GM21529 (cell line): ENCODE results near the gene CDHR5.

ENCODE experiments used
- ATAC-seq: cut with Tn5 transposase; IDR thresholded peaks from one replicate; pipeline ENCODE4 v1.9.1; 2021; ENCODE audit not compliant: unreplicated experiment

CDHR5 gene

DNA sequence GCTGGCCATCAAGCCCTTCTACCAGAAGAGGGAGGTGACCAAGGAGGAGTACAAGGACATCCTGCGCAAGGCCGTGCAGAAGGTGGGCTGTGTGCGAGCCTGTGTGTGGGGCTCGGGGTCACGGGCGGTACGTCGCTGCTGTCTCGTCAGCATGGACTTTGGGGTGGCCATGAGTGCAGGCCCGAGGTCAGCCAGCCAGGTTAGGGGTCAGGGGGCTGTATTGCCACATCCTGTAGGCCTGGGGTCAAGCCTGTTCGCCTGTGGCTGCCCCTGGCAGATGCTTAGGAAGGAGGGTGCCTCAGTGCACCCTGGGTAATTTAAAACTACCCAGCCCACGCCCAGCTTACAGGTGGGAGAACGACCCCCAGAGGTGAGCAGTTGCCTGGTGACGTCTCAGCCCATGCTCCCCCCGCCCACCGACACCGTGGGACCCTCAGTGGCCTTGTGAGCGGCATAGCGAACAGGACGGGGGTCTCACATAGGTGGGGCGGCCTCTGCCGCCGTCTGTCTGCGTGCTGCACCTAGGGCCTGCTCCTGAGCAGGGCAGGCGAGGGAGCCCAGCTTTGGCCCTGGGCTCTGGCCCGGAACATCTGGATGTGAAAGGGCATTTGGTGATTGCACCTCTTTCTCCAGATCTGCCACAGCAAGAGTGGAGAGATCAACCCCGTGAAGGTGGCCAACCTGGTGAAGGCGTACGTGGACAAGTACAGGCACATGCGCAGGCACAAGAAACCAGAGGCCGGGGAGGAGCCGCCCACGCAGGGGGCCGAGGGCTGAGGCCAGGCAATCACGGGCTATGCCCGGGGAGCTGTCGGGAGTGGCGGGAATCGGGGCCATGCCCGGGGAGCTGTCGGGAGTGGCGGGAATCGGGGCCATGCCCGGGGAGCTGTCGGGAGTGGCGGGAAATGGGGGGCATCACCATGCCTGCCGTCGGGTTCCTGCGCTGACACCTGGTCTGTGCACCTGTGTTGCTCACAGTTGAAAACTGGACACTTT, 13.5 kb downstream of the CDHR5 start:
- ATAC-seq, result no peak

DNA sequence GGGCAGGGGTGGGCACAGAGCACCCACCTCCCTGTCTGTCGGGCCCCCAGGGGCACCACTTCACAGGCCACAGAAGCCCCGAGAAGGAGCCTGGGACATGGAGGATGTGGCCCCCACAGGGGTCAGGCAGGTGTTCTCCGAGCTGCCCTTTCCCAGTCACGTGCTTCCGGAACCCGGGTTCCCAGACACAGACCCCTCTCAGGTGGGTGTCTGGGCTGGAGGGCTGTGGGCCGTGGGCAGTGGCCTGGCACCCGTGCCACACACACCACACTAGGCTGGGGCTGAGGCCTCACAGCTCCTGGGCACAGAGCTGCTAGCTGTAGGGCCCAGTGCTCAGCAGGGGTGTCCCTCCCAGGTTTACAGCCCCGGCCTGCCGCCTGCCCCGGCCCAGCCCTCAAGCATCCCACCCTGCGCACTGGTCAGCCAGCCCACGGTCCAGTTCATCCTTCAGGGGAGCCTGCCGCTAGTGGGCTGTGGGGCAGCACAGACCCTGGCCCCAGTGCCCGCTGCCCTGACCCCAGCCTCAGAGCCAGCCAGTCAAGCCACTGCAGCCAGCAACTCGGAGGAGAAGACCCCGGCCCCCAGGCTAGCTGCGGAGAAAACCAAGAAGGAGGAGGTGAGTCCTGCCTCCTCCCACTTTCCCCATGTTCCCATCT, 14.5 kb downstream of the CDHR5 start:
- no peak for ATAC-seq

DNA sequence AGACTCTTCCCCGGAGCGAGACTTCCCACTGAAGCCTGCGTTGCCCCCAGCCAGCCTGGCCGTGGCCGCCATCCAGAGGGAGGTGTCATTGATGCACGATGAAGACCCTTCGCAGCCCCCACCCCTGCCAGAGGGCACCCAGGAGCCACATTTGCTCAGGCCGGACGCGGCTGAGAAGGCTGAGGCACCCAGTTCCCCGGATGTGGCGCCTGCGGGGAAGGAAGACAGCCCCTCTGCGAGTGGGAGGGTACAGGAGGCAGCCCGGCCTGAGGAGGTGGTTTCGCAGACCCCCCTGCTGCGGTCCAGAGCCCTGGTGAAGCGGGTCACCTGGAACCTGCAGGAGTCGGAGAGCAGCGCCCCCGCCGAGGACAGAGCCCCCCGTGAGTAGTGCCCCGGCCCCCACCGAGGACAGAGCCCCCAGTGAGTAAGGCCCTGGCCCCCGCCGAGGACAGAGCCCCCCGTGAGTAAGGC, 15.4 kb downstream of the CDHR5 start:
- no peak for ATAC-seq

DNA sequence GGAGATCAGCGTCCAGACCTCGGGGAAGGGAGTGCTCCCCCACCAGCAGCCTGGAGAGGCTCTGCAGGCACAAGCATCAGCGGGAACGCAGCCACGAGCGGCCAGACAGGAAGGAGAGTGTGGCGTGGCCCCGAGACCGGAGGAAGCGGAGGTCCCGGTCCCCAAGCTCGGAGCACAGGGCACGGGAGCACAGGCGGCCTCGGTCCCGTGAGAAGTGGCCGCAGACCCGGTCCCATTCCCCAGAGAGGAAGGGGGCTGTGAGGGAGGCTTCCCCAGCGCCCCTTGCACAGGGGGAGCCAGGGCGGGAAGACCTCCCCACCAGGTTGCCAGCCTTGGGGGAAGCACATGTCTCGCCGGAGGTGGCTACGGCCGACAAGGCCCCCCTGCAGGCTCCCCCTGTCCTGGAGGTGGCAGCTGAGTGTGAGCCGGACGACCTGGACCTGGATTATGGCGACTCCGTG, 15.9 kb downstream of the CDHR5 start:
- no peak for ATAC-seq

DNA sequence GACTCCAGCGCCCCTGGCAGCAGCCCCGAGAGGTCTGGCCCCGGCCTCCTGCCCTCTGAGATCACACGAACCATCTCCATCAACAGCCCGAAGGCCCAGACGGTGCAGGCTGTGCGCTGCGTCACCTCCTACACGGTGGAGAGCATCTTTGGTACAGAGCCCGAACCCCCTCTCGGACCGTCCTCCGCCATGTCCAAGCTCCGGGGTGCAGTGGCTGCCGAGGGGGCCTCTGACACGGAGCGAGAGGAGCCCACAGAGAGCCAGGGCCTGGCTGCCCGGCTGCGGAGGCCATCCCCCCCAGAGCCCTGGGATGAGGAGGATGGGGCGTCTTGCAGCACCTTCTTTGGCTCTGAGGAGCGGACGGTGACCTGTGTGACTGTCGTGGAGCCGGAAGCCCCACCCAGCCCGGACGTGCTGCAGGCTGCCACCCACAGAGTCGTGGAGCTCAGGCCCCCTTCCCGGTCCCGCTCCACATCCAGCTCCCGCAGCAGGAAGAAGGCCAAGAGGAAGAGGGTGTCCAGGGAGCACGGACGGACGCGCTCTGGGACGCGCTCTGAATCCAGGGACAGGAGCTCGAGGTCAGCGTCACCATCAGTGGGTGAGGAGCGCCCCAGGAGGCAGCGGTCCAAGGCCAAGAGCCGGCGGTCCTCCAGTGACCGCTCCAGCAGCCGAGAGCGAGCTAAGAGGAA, 16.6 kb downstream of the CDHR5 start:
- no peak for ATAC-seq

DNA sequence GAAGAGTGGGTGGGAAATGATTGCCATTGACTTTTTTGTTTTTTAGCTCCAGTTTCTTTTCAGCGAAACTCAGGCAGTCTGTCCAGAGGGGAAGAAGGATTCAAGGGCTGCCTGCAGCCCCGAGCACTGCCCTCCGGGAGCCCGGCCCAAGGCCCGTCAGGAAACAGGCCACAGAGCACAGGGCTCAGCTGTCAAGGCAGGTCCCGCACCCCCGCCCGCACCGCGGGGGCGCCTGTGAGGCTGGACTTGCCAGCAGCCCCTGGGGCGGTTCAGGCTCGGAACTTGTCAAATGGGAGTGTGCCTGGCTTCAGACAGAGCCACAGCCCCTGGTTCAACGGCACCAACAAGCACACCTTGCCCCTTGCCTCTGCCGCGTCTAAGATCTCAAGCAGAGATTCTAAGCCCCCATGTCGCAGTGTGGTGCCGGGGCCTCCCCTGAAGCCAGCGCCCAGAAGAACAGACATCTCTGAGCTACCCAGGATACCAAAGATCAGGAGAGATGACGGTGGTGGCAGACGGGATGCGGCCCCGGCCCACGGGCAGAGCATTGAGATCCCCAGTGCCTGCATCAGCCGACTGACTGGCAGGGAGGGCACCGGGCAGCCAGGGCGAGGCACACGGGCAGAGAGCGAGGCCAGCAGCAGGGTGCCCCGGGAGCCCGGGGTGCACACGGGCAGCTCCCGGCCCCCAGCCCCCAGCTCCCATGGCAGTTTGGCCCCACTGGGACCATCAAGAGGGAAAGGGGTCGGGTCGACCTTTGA, 17.6 kb downstream of the CDHR5 start:
- ATAC-seq, result no peak

DNA sequence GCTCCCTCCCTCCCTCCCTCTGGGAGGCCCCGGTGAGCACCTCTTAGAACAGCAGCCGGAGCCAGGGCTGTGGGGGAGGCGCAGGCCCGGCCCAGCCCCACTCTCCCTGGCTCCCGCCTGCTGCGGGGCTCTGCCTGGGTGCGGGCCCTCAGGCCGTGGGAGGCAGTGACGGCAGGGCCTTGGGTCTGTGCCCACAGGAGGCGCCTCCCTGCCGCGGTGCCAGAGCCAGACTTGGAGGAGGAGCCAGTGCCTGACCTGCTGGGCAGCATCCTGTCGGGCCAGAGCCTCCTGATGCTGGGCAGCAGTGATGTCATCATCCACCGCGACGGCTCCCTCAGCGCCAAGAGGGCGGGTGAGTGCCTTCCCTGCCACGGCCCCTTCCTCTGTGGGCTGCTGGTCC, 18.5 kb downstream of the CDHR5 start:
- ATAC-seq, result no peak

DNA sequence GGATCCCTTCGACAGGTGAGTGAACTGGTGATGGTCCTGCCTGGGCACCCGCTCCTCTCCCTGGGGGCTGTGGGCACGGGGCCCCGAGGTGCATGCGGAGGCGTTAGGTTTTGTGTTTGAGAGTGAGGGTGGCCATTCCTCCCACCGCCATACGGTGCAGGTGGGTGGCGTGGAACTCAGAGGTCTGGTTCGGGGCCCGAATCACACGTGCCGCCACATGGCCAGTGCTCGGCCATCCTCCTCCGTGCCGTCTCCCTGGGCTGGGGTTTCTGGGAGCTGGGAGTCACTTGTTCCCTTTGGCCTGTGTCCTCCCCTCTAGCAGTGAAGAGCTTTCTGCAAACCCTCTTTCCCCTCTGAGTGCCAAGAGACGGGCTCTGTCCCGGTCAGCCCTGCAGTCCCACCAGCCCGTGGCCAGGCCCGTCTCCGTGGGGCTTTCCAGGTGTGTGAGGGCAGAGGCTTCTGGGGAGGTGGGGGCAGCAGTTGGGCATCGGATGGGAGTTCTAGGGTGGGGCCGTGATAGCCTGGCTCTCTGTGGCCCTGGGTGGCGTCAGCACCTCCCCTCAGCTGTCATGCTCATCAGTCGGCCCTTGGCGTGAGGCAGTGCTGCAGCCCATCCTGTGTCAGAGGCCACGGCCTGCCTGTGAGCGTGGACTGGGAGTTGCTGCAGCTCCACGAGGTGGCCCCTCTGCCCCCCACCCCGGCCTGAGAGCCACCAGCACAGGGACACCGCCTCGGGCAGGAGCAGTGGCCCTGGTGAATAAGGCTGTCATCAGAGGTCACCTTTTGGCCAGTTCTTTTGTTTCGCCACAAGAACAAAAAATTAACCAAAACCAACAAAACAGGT, 19.2 kb downstream of the CDHR5 start:
- no peak for ATAC-seq

DNA sequence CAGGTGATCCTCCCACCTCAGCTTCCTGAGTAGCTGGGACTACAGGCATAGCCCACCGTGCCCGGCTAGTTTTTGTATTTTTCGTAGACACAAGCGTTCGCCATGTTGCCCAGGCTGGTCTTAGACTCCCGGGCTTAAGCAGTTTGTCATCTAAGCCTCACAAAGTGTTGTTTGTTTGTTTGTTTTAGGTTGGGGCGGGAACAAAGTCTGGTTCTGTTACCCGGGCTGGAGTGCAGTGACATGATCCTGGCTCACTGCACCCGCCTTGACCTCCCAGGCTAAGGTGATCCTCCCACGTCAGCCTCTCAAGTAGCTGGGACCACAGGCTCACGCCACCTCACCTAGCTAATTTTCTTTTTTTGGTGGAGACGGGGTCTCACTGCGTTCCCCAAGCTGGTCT, 21.6 kb downstream of the CDHR5 start:
- no peak for ATAC-seq

DNA sequence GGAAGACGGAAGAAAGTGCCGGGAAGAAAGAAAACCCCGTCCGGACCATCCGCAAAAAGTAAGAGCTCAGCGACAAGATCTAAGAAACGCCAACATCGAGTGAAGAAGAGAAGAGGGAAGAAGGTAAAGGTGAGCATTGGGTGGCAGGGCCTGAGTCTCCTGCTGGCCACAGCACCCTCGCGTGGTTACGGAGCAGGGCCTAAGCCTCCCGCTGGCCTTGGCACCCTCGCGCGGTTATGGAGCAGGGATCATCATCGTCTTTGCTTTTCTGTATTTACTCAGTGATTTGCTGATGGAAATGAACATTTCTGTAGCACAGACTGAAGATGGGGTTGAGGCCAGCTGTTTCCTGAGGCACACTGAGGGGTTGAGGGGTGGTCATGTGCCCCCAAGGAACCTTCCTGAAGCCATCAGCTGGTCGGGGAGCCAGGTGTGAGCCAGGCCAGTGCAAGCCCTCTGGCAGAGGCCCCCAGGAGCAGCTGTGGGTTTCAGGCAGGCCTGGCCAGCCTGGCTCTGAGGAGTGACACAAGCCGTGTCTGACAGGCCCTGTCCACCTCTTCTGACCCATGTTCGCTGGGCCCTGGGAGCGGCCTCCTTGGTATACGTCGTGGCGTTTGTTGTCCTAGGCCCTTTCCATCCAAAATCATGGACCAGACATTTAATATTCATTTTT, 23.0 kb downstream of the CDHR5 start:
- ATAC-seq, result no peak

DNA sequence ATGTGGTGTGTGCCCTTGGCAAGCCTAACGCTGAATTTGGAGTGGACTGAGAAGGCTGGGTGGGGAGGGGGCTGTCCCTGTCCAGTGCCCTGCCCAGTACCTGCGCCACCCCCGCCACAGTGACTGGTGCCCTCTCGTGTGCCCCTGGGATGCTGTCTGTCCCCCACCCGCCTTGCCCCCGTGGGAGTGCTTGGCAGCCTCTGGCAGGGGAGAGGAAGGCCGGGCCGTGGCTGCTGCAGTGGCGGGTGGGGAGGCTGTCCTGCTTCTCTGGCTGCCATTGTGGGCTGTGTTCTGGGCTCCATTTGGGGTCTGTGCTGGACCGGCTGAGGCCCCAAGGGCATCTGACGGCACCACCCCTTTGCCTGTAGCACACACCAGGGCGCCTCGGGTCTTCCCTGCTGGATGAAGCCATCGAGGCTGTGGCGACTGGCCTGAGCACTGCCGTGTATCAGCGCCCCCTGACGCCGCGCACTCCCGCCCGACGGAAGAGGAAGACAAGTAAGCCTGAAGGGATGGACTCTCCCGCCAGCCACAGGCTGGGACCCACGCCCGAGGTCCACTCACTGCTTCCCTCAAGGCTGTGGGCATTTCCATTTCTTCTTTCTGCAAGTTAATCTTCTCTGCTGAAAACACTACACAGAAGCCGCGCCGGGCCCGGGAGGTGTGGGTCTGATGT, 26.6 kb downstream of the CDHR5 start:
- no peak for ATAC-seq

DNA sequence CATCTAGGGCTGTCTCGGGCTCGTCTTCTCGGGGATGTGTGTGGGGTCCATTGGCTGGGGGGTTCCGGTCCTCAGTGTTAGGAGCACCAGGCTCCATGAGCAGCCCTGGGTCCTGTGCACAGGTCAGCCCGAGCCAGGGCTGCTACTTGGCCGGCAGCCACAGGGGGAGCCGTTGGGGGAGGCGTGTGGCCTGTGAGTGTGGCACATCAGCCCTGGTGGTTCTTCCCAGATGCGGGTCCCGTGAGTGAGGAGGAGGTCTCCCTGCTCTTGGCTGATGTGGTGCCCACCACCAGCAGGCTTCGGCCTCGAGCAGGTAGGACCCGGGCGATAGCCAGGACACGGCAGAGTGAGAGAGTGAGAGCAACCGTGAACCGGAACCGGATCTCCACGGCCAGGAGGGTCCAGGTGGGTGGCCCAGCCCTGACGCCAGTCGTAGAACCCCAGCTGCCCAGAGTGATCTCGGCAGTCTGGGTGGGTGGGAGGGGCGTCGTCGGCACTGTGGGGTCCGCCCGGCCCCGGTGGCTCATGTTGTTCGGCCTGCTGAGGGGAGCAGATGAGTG, 27.5 kb downstream of the CDHR5 start:
- no peak for ATAC-seq

DNA sequence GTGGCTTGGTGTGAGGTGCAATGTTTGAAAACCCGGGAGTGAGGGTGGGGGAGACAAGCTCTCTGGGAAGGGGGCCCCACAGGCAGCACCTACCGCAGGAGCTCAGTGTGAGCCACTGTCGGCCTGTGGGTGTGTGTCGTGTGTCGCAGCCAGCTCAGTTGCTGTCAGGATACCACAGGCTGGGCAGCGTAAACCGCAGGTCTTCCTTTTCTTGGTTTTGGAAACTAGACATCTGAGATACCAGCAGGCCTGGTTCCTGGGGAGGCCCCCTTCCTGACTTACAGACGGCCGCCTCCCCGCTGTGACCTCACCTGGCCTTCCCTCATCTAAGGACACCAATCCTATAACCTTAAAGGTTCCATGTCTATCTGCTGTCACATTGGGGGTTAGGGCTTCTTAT, 28.4 kb downstream of the CDHR5 start:
- ATAC-seq, result no peak

DNA sequence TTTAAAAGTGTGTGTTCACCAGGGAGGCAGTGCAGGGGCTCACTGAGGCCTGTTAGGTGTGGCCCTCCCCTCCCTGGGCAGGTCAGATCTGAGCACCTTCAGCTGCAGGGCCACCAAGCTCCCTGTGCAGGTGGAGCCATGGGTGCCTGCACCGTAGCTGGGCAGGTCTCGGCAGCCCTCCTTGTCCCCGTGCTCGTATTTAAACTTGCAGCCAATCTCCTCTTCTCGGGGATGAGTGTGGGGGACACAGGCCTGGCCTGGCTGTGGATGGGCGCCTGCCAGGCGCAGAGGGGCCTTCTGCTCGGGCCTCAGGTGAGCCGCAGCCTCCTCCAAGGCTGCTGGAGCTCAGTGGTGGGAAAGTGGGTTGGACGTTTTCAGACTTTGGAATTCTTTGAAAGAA, 29.4 kb downstream of the CDHR5 start:
- ATAC-seq, result no peak

DNA sequence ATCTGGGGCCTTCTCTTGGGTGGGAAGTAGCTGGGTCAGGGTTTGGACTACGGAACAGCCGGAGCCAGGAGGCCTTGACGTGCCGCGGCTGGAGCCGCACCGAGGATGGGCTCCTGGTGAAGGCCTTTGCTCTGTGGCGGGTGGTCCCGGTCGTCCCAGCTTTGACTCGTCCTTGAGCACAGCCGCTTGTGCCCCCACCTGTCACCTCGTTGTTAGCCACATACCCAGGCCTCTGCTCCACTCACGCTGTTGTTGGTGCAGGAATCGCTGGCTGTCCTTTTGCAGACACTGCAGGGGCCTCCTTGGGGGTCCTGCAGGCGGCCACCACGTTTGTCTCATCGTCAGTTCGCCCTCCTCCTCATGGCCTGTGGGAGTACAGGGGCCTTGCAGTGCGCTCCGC, 31.4 kb downstream of the CDHR5 start:
- no peak for ATAC-seq

DNA sequence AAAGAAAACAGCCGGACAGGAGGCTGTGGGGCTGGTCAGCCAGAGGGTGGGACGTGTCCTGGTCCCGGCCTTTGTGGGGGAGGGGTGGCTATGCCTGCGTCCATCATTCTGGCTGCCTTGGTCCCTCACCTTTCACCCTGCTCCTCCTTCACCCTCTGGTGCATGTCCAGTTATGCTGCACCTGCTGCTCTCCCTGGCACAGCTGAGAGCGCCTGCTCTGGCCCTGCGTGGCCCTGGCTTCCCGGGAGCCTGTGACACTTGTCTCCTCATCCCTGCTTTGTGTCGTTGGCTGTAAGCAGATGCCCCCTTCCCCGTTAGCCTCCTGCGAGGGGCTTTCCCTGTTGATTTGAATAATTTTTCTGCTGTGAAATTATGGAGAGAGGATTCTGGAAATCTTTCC, 31.8 kb downstream of the CDHR5 start:
- no peak for ATAC-seq

DNA sequence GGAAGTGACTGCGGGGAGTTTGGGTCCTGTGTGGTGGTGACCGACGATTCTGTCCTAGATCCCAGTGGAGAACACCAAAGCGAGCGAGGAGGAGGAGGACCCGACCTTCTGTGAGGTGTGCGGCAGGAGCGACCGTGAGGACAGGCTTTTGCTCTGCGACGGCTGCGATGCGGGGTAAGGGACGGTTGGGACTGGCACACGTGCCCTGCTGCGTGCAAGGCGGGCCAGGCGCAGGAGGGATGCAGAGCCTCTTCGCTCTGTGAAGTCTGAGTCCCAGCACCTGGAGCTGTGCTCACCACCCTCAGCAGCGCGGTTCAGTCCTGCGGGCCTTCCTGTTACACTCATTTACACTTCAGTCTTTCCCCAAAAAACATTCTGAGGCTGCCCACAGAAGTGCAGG, 32.3 kb downstream of the CDHR5 start:
- ATAC-seq, result no peak

DNA sequence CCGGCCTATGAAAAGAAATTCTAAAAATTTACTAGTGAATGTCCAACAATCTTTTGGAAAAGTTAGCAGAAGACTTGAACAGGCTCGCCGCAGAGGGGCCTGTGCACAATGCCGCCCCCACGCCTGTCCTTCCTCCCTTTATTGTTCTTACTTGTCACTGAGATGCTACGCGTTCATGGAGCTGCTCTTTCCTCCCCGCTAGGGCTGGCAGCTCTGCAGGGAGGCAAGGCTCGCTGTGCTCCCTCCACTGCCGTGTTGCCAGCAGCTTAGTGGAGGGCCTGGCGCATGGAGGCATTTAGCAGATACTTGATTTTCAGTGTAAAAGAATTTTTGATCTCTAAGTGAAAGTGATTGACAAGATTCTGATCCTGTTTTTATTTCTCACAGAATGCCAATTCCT, 33.8 kb downstream of the CDHR5 start:
- no peak for ATAC-seq

DNA sequence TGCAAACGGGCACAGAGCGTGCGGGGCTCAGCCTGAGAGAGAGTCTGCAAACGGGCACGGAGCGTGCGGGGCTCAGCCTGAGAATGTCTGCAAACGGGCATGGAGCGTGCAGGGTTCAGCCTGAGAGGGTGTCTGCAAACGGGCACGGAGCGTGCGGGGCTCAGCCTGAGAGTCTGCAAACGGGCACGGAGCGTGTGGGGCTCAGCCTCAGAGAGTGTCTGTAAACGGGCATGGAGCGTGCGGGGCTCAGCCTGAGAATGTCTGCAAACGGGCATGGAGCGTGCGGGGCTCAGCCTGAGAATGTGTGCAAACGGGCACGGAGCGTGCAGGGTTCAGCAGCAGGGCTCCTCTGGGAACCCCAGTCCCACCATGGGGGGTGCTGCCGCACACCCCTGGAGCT, 35.0 kb downstream of the CDHR5 start:
- ATAC-seq, result no peak
